Measurements from ENCODE around the gene C11orf87. TPM values are rescaled to one million over a fixed set of nuclear protein-coding genes. Genes with fewer than 3 reads are reported as not detected.

Gene C11orf87
- total RNA-seq, 1 donor from 2014 or later: 5.3 TPM

GRCh38 chr11:109383306-109383705 is 38.7 kb upstream of the C11orf87 start:
- H3K27ac Mint-ChIP-seq: no peak overlapping the region
- no peaks in the 10 kb centered on the region for H3K4me1 Mint-ChIP-seq (ENCODE audit: unreplicated experiment)
- TF ChIP-seq CTCF (conservative IDR thresholded peaks at IDR 0.05): no peak
- H3K36me3 Mint-ChIP-seq: no peaks in the 10 kb centered on the region
- H3K9me3 Mint-ChIP-seq: no peaks in the 10 kb centered on the region
- peaks cover 3% of the 10 kb centered on the region for H3K27me3 Mint-ChIP-seq
- H3K4me3 Mint-ChIP-seq: no peak overlapping the region
- no peak for DNase-seq (ENCODE audit: extremely low spot score, unreplicated experiment)

- no peak for TF ChIP-seq CTCF (conservative IDR thresholded peaks at IDR 0.05)
- Mint-ChIP-seq H3K4me1 (ENCODE audit: unreplicated experiment) (no peaks in the 10 kb centered on the region), H3K4me3 (no peak overlapping the region), H3K27ac (no peak overlapping the region), H3K9me3 (no peaks in the 10 kb centered on the region), H3K36me3 (no peaks in the 10 kb centered on the region), H3K27me3 (peaks cover 7% of the 10 kb centered on the region)
- DNase-seq (ENCODE audit: extremely low spot score, unreplicated experiment): no peak
Measured at GRCh38 chr11:109384873-109385272, 37.1 kb upstream of the C11orf87 start.

GRCh38 chr11:109388982-109389381 is 33.0 kb upstream of the C11orf87 start:
- TF ChIP-seq CTCF (conservative IDR thresholded peaks at IDR 0.05): no peak
- Mint-ChIP-seq H3K27ac (no peak overlapping the region), H3K4me1 (ENCODE audit: unreplicated experiment) (no peaks in the 10 kb centered on the region), H3K4me3 (no peak overlapping the region), H3K36me3 (no peaks in the 10 kb centered on the region), H3K27me3 (peaks cover 4% of the 10 kb centered on the region), H3K9me3 (no peaks in the 10 kb centered on the region)
- no peak for DNase-seq (ENCODE audit: extremely low spot score, unreplicated experiment)

GRCh38 chr11:109390752-109391151 is 31.2 kb upstream of the C11orf87 start:
- Mint-ChIP-seq H3K27me3 (peaks cover 7% of the 10 kb centered on the region), H3K4me1 (ENCODE audit: unreplicated experiment) (no peaks in the 10 kb centered on the region), H3K4me3 (no peak overlapping the region), H3K9me3 (no peaks in the 10 kb centered on the region), H3K36me3 (no peaks in the 10 kb centered on the region), H3K27ac (no peak overlapping the region)
- no peak for TF ChIP-seq CTCF (conservative IDR thresholded peaks at IDR 0.05)
- no peak for DNase-seq (ENCODE audit: extremely low spot score, unreplicated experiment)

- no peak overlapping the region for H3K4me3 Mint-ChIP-seq
- no peak overlapping the region for H3K27ac Mint-ChIP-seq
- no peaks in the 10 kb centered on the region for H3K36me3 Mint-ChIP-seq
- peaks cover 3% of the 10 kb centered on the region for H3K27me3 Mint-ChIP-seq
- TF ChIP-seq CTCF (conservative IDR thresholded peaks at IDR 0.05): no peak
- no peak for DNase-seq (ENCODE audit: extremely low spot score, unreplicated experiment)
- H3K4me1 Mint-ChIP-seq (ENCODE audit: unreplicated experiment): no peaks in the 10 kb centered on the region
- no peaks in the 10 kb centered on the region for H3K9me3 Mint-ChIP-seq
Measured at GRCh38 chr11:109401545-109401944, 20.4 kb upstream of the C11orf87 start.

- H3K9me3 Mint-ChIP-seq: no peaks in the 10 kb centered on the region
- TF ChIP-seq CTCF (conservative IDR thresholded peaks at IDR 0.05): no peak
- no peak for DNase-seq (ENCODE audit: extremely low spot score, unreplicated experiment)
- no peaks in the 10 kb centered on the region for H3K36me3 Mint-ChIP-seq
- peaks cover 3% of the 10 kb centered on the region for H3K27me3 Mint-ChIP-seq
- no peak overlapping the region for H3K4me3 Mint-ChIP-seq
- no peaks in the 10 kb centered on the region for H3K4me1 Mint-ChIP-seq (ENCODE audit: unreplicated experiment)
- no peak overlapping the region for H3K27ac Mint-ChIP-seq
Measured at GRCh38 chr11:109405671-109406070, 16.3 kb upstream of the C11orf87 start.
